ENCODE results near the gene RBM15.

Gene RBM15

GRCh38 chr1:110307239-110307974 lies 31.8 kb upstream of the RBM15 start:
- Histone ChIP-seq H3K4me1 (ENCODE audit: control insufficient read depth, insufficient read depth, low read length) (no peaks in the 10 kb centered on the region), H3K36me3 (ENCODE audit: control insufficient read depth in 2 of 2, insufficient read depth in 1 of 2, low read length in 2 of 2) (no peaks in the 10 kb centered on the region), H3K4me3 (ENCODE audit: low read depth, low read length) (no peak overlapping the region), H3K9me3 (ENCODE audit: control insufficient read depth, insufficient read depth, low read depth, low read length) (no peaks in the 10 kb centered on the region), H3K27ac (ENCODE audit: extremely low read depth, low read depth, low read length) (no peak overlapping the region)
- CTCF ChIA-PET, result interaction anchor here (0.8 to 15.3 kb wide), 2 partner anchors 15 to 99 kb away, joined by 3 to 662 read pairs; partner anchors contain the start of gene KCNC4
- POLR2A ChIA-PET, result no interaction called here
- TF ChIP-seq SALL2 (tag by site-specific recombination; IDR thresholded peaks at IDR 0.05; ENCODE audit: borderline replicate concordance), result no peak
- TF ChIP-seq ZBTB26 (tag by site-specific recombination; optimal IDR thresholded peaks at IDR 0.05), result no peak
- no peak for TF ChIP-seq ZNF596 (tag by site-specific recombination; IDR thresholded peaks at IDR 0.05)
- TF ChIP-seq ZNF16 (tag by site-specific recombination; IDR thresholded peaks at IDR 0.05; ENCODE audit: low read depth), result no peak
- no peak for TF ChIP-seq ZNF341 (tag by site-specific recombination; IDR thresholded peaks at IDR 0.05; ENCODE audit: low read depth)
- TF ChIP-seq ZNF677 (tag by site-specific recombination; IDR thresholded peaks at IDR 0.05), result no peak
- TF ChIP-seq ZNF529 (tag by site-specific recombination; IDR thresholded peaks at IDR 0.05; ENCODE audit: insufficient replicate concordance), result no peak
- no peak for TF ChIP-seq SP2 (tag by site-specific recombination; IDR thresholded peaks at IDR 0.05)
- TF ChIP-seq ZNF394 (tag by site-specific recombination; IDR thresholded peaks at IDR 0.05; ENCODE audit: borderline replicate concordance), result no peak
- TF ChIP-seq ATF2 (tag by site-specific recombination; IDR thresholded peaks at IDR 0.05; ENCODE audit: low read depth), result no peak
- no peak for TF ChIP-seq ZNF26 (tag by site-specific recombination; IDR thresholded peaks at IDR 0.05)
- TF ChIP-seq ZBTB49 (tag by site-specific recombination; IDR thresholded peaks at IDR 0.05; ENCODE audit: low read depth), result no peak
- TF ChIP-seq REPIN1 (tag by site-specific recombination; IDR thresholded peaks at IDR 0.05; ENCODE audit: low read depth), result no peak

GRCh38 chr1:110308247-110308646 lies 30.9 kb upstream of the RBM15 start:
- no peaks in the 10 kb centered on the region for H3K36me3 ChIP-seq (ENCODE audit: control insufficient read depth in 2 of 2, insufficient read depth in 1 of 2, low read length in 2 of 2)
- TF ChIP-seq ZNF473 (tag by site-specific recombination; IDR thresholded peaks at IDR 0.05) (no peak), ZFHX2 (tag by site-specific recombination; conservative IDR thresholded peaks at IDR 0.05) (peak; percentile 50), ZNF76 (tag by site-specific recombination; IDR thresholded peaks at IDR 0.05; ENCODE audit: borderline replicate concordance, low read depth) (no peak), EGR2 (tag by site-specific recombination; IDR thresholded peaks at IDR 0.05; ENCODE audit: low read depth) (peak; percentile 24; the same call in 1 of the 2 replicates), ZNF221 (tag by site-specific recombination; IDR thresholded peaks at IDR 0.05; ENCODE audit: borderline replicate concordance) (no peak)
- H3K4me3 ChIP-seq (ENCODE audit: low read depth, low read length), result no peak overlapping the region
- ChIA-PET CTCF (interaction anchor here (0.7 to 15.3 kb wide), 4 partner anchors 16 to 188 kb away, joined by 3 to 662 read pairs (median 8); partner anchors contain the start of gene KCNC4), POLR2A (no interaction called here)
- no peak overlapping the region for H3K27ac ChIP-seq (ENCODE audit: extremely low read depth, low read depth, low read length)
- no peaks in the 10 kb centered on the region for H3K4me1 ChIP-seq (ENCODE audit: control insufficient read depth, insufficient read depth, low read length)
- no peaks in the 10 kb centered on the region for H3K9me3 ChIP-seq (ENCODE audit: control insufficient read depth, insufficient read depth, low read depth, low read length)

Measured in HEK293 (cell line).